GM06990 (cell line): ENCODE measurements around the gene FARSB.

Experiments
- DNase-seq: peaks from one replicate; pipeline ENCODE4 v3.0.0-alpha.2; 2011; ENCODE audit not compliant: insufficient read length; ENCODE audit errors: extremely low read depth
- H3K27me3 ChIP-seq: replicated peaks from 2 replicates; pipeline ENCODE4 v1.6.0; 2011; ENCODE audit warnings: low read length; ENCODE audit not compliant: control insufficient read depth, insufficient read depth
- H3K36me3 ChIP-seq: 2 replicates; pipeline ENCODE4 v1.5.1; 2011; ENCODE audit warnings: low read length; ENCODE audit not compliant: control insufficient read depth, insufficient read depth
- H3K4me3 ChIP-seq: replicated peaks from 2 replicates; pipeline ENCODE4 v1.5.1; 2011; ENCODE audit warnings: low read depth, mild to moderate bottlenecking, control low read depth, low read length
- CTCF ChIP-seq: IDR thresholded peaks from 2 replicates; pipeline ENCODE4 v1.5.1; 2011; ENCODE audit warnings: low read length, control low read depth, mild to moderate bottlenecking, inconsistent platforms; ENCODE audit not compliant: insufficient read depth, poor library complexity, severe bottlenecking

The FARSB gene

DNA sequence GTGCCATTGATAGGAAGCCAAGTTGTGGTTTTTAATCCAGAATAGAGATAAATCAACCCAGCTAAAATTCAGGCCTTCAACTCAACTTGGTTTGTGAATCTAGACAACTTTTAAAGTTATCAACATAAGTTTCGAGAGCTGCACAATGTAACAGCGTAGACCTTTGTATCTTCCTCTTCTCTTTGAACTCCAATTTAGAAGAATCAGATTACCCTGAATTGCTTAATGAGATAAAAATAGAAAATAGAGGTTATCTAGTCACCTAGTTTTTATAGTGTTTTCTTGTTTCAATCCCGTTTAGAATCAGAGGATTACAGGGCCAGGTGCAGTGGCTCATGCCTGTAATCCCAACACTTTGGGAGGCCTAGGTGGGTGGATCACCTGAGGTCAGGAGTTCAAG lies 27.9 kb upstream of the FARSB start:
- Histone ChIP-seq H3K27me3 (no peaks in the 10 kb centered on the region; the same call in 1 of the 2 replicates), H3K36me3 (no peaks in the 10 kb centered on the region), H3K4me3 (no peak overlapping the region)
- no peak for DNase-seq
- no peak for TF ChIP-seq CTCF

DNA sequence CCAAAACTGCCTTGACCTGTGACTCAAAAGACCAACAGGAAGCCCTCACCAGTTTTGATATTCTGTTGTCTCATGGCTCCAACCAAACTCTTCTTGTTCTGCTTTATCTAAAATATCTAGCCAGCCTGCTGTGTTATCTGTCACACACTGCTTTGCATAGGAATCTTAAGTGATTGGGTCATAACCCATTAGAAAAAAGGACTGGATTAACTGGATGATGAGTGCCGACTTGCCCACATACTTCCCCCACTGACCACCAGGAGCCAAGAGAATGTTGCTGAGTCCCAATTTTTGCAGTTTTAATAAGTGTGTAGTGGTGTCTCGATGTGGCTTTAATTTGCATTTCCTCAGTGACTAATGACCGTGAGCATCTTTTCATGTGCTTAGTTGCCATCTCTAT lies 22.1 kb upstream of the FARSB start:
- Histone ChIP-seq H3K27me3 (no peaks in the 10 kb centered on the region; the same call in 1 of the 2 replicates), H3K4me3 (no peak overlapping the region), H3K36me3 (no peaks in the 10 kb centered on the region)
- TF ChIP-seq CTCF: no peak
- DNase-seq: no peak

DNA sequence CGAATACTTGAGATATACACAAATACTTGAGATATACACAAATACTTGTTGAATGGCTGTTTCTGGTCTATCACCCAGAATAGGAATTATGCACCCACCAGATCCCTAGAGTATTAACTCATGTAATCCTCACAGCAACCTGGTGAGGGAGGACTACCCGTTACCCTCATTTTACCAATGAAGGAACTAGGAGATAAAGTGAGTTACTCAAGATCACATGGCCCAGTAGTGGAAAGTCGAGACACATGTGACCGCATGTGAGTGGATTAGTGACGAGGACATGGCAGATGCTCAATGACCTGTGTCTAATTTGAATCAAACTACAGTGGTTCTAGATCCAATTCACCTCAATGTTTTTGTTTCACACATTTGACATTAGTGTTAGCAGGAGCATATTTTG lies 18.0 kb upstream of the FARSB start:
- DNase-seq: no peak
- no peaks in the 10 kb centered on the region for H3K36me3 ChIP-seq
- peaks cover 4% of the 10 kb centered on the region for H3K27me3 ChIP-seq
- no peak overlapping the region for H3K4me3 ChIP-seq
- TF ChIP-seq CTCF: no peak

GRCh38 chr2:222673273-222673672 lies 17.4 kb upstream of the FARSB start:
- no peak for TF ChIP-seq CTCF
- peaks cover 4% of the 10 kb centered on the region for H3K27me3 ChIP-seq

DNA sequence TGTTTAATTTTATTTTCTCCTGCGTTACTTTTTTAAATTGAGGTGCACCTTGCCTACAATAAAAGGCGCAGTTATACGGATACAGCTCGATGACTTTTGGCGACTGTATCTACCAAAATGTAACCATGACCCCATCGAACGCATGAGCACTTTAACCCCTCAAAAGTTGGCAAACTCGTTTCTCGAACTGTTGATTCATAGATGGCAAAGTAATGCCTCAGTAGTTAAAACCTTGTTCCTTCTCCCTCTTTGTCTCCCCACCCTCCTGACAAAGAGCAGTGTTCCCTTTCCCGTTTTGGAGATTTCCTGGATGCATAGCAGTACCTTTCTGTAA lies 16.1 kb upstream of the FARSB start:
- Histone ChIP-seq H3K27me3 (peaks cover 4% of the 10 kb centered on the region), H3K36me3 (no peaks in the 10 kb centered on the region), H3K4me3 (no peak overlapping the region)
- no peak for DNase-seq
- TF ChIP-seq CTCF: no peak

More at GRCh38 chr2:222673273-222673672, 17.4 kb upstream of the FARSB start:
- H3K36me3 ChIP-seq: no peaks in the 10 kb centered on the region
- no peak for DNase-seq
- H3K4me3 ChIP-seq: no peak overlapping the region
